AG04449 (cell line): ENCODE results near the gene FIGLA.

Source experiments
- CTCF ChIA-PET: fragments of 350-600 bp; formaldehyde crosslinking; extraction: SDS; loops from one replicate; lab custom pipeline; 2021; ENCODE audit warnings: antibody characterized with exemption; lab: Yijun Ruan, JAX
- POLR2A ChIA-PET: fragments of 400-600, 350-600 bp; formaldehyde crosslinking; extraction: SDS; loops from one replicate; lab custom pipeline; 2020; ENCODE audit warnings: antibody characterized with exemption, inconsistent platforms; lab: Yijun Ruan, JAX
- DNase-seq: peaks from one replicate; pipeline ENCODE4 v3.0.0-alpha.2; 2010; ENCODE audit warnings: low read depth, low spot score
- H3K4me3 ChIP-seq: 2 replicates; pipeline ENCODE4 v1.5.1; 2011; ENCODE audit warnings: low read depth, mild to moderate bottlenecking, control low read depth, low read length
- CTCF ChIP-seq: IDR thresholded peaks from one replicate; pipeline ENCODE4 v1.5.1; 2011; ENCODE audit warnings: mild to moderate bottlenecking, moderate library complexity, low read length, control low read depth, inconsistent platforms; ENCODE audit not compliant: insufficient read depth; ENCODE audit errors: missing control alignments

FIGLA gene

GRCh38 chr2:70795164-70795995, 4.9 kb upstream of the FIGLA start:
- DNase-seq = no peak
- no peak overlapping the region for H3K4me3 ChIP-seq
- ChIA-PET CTCF (no interaction called here), POLR2A (no interaction called here)
- no peak for TF ChIP-seq CTCF

- TF ChIP-seq CTCF = no peak
- POLR2A ChIA-PET = no interaction called here
- CTCF ChIA-PET = no interaction called here
- no peak overlapping the region for H3K4me3 ChIP-seq
- DNase-seq = no peak
Observed at GRCh38 chr2:70793450-70793849, 3.0 kb upstream of the FIGLA start.

GRCh38 chr2:70789304-70790135, 923 bp downstream of the FIGLA start:
- DNase-seq = no peak
- H3K4me3 ChIP-seq = no peak overlapping the region
- ChIA-PET CTCF (interaction anchor here (0.9 to 1.7 kb wide), 2 partner anchors 8 to 485 kb away, joined by 3 to 4 read pairs; no protein-coding TSS in a partner anchor), POLR2A (no interaction called here)
- TF ChIP-seq CTCF = peak; percentile 59

GRCh38 chr2:70785137-70785911, 5.1 kb downstream of the FIGLA start:
- ChIA-PET CTCF (interaction anchor here (0.6 to 1.4 kb wide), 4 partner anchors 10 to 288 kb away, joined by 3 to 6 read pairs (median 3); no protein-coding TSS in a partner anchor), POLR2A (interaction anchor here (0.7 kb wide), 1 partner anchor 19 kb away, joined by 5 read pairs; no protein-coding TSS in a partner anchor)
- peak; percentile 41 for TF ChIP-seq CTCF
- H3K4me3 ChIP-seq = no peak overlapping the region
- DNase-seq = no peak

GRCh38 chr2:70784320-70784719, 6.1 kb downstream of the FIGLA start:
- no peak overlapping the region for H3K4me3 ChIP-seq
- CTCF ChIA-PET = interaction anchor here (0.7 to 1.4 kb wide), 3 partner anchors 9 to 22 kb away, joined by 3 to 6 read pairs (median 4); no protein-coding TSS in a partner anchor
- no peak for DNase-seq
- POLR2A ChIA-PET = no interaction called here
- no peak for TF ChIP-seq CTCF
